DMS79 (cell line): ENCODE data around the gene SLC2A13.
"Not testable (repeated sequence)": the region's sequence is repeated elsewhere in the genome, so short reads cannot be mapped to it uniquely, and the experiment has no call there.

Source experiments
- DNase-seq: peaks from one replicate; lab custom pipeline; 2025; lab: John Stamatoyannopoulos, UW

Gene SLC2A13

DNA sequence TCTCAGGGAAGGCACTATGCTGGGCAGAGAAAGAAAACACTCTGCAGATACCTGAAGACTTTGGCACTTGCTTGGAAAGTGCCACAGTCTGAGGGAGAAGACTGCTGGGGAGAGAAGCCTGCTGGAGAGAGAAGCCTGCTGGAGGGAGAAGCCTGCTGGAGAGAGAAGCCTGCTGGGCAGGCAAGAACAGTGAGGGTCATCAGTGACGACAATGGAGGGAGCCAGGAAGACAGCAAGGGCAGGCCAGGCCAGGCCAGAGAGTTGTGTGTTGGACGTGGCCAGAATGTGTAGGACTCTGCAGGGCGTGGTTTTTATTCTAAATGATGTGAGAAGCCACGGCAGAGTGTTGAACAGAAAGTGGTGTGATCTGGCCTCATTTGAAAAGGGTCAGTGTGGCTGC, 301.0 kb downstream of the SLC2A13 start:
- no peak for DNase-seq

DNA sequence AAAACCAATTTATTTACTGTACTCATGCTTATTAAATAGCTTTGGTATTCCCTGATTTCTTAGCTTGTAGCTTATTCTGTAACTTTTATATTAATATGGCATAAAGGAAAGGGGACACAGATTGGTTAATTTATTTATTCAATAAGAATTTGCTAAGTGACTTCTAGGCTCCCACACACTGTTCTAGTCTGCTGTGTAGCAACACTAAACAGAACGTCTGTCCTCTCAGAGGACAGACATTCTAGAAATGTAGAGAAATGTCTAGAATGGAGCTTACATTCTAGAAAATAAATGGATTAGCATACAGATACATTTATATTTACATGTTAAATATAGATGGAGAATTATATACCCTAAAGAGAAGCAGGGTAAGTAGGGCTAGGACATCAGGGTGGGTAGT, 301.4 kb downstream of the SLC2A13 start:
- no peak for DNase-seq

DNA sequence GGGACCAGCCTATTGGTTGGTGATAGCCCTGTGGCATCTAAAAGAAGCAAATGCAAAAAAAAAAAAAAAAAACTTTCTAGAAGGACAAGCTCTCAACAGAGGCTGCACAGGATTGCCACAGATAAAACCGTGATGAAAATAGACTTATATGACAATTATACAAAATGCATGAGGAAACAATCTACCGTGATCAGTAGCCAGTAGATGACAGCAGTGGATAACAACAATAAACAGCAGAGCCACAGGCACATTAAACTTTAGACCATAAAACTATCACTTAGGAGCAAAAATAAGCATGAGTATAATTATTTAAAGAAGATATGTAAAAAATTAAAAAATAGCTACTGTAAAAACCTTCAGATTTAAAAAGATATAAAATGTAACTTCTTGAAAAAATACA, 302.7 kb downstream of the SLC2A13 start:
- no peak for DNase-seq

DNA sequence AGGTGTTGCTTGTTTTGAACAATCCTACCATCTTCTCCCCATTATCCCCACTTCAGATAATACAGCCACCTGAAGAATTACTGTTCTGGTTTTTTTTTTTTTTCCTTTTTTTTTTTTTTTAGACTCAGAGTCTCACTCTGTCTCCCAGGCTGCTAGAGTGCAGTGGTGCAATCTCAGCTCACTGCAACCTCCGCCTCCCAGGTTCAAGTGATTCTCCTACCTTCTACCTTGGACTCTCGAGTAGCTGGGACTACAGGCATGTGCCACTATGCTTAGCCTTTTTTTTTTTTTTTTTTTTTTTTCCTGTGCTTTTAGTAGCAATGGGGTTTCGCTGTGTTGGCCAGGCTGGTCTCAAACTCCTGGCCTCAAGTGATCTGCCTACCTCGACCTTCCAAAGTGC, 306.9 kb downstream of the SLC2A13 start:
- DNase-seq: no peak

DNA sequence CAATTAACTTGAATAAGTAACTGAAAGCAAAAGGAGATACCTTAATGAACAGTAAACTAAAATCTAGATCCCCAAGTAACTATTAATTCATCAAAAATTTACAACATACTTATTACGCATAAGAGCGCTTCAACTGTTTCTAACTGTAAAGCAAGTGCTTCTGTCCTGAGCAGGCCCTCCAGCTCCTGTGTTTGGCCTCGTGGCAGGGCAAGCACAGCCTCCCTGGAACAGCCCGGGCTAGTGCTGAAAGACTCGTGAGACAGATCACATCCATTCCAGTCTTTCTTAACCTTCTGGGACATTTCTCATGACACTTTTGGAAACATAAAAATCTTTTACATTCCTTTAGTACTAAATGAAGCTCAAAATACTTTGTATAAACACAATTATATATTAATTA, 307.5 kb downstream of the SLC2A13 start:
- no peak for DNase-seq

DNA sequence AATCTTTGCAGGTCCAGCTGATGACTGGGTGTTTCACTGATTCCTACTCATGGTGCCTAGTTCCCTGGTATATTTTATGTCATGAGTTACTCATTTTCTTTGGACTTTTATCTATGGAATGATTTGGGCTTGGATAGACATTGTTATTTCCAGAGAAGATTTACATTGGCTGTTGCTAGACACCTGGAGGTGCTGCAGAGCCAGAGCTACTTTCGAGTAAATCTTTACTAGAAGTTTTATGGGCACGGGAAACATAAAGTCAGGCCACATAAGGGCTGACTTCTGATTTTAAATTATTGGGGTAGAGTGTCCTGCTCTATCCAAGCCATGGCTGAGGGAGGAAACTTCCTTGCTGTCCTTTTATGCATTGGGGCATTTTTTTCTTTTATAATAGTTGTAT, 310.4 kb downstream of the SLC2A13 start:
- no peak for DNase-seq

DNA sequence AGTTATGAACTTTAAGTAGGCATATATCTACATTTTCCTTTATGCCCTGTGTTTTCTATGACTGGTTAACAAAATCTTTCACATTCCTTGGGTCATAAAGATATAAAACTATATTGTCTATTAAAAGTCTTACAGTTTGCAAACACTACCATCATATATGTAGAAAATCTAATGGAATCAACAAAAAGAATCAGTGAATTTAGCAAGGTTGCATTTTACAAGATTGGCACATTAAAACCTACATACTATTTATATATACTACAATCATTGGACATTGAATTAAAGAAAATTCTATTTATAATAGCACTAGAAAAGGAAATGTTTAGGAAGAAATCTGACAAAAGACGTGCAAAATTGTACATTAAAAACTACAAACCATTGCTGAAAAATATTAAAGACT, 312.9 kb downstream of the SLC2A13 start:
- DNase-seq: no peak

DNA sequence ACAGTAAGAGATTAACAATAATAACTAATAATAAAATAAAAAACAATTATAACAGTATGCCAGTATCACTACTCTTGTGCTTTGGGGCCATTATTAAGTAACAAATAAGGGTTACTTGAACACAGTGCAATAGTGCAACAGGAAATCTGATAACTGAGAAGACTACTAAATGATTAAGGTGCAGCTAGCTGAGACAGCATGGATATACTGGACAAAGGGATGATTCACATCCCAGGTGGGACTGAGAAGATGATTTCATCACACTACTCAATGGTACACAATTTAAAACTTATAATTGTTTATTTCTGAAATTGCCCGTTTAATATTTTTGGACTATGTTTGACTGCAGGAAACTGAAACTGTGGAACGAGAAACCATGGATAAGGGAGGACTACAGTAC, 317.6 kb downstream of the SLC2A13 start:
- DNase-seq: no peak

DNA sequence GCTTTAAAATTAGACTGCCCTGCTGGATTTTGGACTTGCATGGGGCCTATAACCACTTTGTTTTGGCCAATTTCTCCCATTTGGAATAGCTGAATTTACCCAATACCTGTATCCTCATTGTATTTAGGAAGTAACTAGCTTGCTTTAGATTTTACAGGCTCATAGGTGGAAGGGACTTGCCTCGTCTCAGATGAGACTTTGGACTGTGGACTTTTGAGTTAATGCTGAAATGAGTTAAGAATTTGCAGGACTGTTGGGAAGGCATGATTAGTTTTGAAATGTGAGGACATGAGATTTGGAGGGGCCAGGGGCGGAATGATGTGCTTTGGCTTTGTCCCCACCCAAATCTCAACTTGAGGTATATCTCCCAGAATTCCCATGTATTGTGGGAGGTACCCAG, 320.1 kb downstream of the SLC2A13 start:
- not testable (repeated sequence) for DNase-seq

DNA sequence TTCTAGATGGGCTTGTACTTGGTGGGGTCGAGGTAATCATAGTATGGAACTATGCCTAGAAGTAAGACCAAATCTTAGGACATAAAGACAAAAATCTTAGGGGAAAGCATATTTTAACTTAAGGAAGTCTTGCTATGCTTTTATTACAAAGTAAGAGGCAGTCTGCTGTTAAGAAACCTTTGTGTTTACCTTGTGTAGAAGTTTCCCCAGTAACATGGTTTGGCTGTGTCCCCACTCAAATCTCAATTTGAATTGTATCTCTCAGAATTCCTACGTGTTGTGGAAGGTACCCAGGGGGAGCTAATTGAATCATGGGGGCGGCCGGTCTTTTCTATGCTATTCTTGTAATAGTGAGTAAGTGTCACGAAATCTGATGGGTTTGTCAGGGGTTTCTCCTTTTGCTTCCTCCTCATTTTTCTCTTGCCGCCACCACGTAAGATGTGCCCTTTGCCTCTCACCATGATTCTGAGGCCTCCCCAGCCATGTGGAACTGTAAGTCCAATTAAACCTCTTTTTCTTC, 323.8 kb downstream of the SLC2A13 start:
- DNase-seq: no peak

DNA sequence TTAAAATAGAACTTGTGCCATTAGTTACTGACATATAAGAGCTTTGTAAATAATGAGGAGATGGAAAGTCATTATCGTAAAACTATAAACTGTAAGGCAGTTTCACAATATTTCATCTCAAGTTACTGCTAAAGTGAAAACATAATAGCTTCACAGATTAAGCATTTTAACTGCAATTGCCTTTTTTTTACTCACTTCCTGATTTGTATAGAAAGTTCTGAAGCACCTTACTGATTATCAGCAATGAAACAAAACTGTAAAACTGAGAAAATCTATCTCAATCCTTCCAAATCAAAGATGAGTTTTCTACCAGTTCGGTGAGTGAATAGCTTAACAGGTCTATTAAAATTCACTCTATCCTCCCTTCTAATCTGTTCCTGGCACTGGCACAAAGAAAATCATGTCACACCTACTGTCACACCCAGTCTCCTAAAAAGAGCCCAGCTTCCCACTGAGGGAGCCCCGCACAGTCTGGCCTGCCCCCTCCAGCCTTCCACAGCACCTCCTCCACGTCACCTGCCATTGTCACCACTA, 324.9 kb downstream of the SLC2A13 start:
- DNase-seq: no peak

DNA sequence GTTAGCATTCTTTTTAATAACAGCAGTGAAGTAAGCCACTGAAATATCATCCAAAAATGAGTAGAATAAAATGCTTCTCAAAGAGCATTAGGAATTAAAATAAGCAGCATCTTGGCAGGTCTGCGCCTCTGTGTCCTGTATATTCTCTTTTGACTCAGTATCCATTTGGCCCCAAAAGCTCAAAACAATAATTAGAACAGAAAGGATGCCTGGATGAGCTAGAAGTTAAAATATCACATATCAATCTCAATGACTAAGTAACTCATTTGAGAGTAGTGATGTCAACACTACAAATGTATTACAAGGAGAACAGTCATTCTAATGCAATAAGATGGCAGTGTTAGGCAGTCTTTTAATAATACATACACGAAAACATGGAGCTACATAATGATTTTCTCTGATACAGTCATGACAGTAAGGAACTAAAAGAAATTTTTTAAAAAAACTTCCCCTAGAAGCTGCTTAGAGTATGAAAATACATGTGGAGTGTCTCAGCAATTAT, 325.4 kb downstream of the SLC2A13 start:
- DNase-seq: no peak

DNA sequence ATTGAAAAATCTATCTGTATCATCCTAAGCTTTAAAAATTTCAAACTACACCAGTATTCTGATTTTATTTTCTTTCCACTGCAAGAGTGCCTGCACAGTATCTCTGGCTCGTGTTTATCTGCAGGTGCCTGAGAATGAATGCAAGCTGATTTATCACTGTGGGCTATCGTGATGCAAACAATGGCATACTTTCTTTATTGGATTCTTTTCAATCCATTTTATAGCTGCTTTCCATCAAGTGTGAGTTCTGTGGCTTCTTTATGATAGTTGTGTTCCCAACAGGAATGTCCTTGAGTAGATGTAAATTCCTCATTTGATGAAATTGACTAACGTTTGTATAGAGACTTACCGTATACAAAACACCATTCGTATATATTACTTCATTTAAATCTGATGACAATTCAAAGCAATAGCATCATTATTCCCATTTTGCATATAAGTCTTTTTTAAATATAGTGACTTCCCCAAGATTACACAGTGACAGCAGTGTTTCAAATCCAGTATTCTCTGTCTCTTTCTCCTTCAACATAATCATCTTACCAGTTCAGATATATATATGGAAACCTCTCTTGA, 326.0 kb downstream of the SLC2A13 start:
- no peak for DNase-seq

DNA sequence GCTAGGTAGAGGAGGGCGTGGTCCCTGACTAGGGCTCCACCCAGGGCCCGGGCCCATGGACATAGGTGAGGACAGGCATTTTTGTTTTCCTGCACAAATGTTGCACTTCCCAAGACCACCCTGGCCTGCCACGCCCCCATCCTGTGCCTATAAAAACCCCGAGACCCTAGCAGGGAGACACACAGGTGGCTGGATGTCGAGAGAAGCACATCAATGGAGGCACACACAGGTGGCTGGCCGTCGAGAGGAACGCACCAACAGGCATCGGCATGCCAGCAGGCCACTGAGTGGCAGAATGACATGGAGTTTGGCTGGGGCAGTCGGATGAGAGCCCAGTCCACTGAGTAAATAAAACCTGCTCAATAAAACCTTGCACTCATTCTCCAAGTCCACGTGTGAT, 328.4 kb downstream of the SLC2A13 start:
- no peak for DNase-seq

DNA sequence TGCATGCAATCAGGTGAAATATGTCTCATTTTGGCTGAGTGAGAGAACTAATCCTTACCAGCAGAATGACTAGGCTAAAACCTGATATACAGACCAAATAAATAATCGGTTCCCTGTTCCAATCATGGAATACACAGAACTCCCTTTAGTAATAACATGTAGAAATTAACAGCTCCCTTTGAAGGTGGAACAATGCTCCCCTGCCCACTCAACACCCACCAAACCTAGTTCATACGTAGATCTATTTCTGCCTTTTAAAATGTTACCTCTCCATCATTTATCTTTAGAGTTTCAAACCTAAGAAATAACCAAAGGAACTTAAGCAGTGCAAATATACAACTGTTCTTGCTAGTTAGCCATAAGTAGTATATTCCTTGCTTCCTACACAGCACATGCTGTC, 332.6 kb downstream of the SLC2A13 start:
- DNase-seq: no peak

DNA sequence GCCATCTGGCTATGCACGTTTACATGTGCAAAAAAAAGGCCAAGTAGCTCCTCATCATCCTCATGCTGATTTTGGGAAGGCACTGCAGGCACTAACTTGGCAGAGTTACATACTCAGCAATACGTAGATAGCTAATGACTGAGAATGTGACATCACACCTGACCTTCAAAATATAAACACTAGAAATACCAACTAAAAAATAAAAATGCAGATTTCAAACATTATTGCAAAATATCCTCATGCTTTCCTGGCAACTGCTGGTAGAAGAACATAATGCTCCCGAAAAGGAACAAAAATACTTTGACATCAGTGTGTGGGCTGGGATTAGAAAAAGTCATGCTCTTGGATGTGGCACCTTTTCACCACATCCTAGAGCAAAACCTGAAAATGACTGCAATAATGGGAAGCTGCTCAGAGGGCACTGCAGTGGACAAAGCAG, 333.0 kb downstream of the SLC2A13 start:
- no peak for DNase-seq

DNA sequence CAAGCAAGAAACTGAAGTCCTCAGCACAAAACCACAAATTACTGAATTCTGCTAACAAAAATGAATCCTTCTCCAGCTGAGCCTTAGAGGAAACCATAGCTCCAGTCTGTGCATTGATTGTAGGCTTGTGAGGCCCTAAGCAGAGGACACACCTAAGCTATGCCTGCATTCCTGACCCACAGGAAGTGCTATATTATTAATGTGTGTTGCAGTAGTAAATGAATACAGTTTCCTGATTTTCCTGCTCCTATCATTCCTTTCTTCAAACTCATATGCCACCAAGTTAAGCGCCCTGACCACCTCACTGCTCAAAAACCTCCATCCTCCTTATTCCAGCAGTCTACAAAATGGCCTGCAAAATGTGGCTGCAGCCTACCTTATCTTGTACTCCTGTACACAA, 334.4 kb downstream of the SLC2A13 start:
- no peak for DNase-seq

DNA sequence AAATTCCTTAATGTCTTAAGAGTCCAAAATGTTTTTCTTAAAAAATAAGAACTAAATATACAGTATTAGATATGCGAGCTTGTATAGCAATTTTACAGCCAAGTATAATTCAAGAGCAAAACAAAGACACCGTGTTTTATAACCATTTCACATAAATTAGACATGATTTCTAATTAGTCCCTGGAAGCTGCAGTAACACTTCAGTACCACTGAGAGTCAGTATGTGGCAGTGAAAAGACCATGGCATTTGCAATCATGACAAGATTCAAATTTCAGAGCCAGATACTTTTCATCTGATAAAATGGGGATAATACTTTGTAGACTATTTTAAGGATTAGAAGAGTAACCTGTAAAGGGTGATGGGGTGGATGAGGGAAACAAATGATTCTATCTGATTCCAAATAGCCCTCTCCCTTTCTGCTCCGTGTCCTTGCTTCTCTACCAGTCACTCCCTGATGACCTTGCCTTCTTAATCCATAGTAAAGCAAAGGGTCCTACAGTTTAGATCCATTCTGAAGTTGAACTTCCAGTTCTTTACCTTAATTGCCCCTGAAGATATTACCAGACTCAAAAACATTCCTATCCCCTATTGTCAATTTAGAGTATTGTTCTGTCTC, 340.8 kb downstream of the SLC2A13 start:
- DNase-seq: no peak

DNA sequence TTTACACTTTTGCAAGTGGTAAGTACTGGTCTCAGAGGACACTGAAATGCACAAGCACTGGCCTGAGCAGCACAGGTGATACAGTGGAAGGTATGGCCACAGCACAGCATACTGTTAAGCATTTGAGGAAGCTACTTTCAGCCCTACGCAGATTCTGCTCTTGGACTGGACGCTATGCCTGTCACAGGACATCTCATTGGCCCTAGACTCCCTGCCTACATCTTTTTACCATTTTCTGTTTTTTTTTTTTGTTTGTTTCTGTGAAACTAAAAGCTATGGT, 342.1 kb downstream of the SLC2A13 start:
- DNase-seq: no peak

DNA sequence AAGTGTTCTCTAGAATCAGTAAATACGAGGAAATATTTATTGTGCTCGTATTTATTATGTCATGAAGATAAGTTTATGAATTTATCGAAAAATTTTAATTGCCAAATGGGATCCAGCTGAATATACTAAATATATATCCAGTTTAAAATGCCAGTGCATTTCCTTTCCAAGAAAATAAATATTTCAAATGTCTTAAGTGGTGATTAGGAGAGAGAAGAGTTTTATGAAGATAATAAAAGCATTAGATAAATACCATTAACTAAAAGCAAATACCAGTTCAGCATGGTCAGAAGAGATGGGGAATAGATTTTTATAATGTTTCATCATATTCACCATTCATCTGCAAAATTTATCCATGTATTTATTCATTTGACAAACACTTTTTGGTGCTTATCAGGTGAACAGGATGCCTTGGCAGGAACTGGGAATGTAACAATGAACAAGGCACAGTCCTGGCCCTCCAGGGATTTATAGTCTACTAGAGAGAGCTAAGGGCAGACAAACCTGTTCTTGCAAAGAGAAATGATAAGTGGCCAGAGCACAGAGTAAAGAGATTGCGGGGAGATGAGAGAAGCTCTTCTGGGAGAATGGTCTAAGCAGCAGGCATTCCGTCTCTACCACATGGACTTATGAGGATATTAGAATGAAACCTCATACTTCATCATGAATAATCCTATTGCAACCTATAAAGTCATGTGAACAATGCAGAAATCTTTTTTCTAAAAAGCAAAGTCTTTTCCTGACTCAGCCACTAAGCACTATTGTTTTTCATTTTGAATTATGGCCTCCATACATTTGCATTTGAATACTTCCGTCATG, 342.6 kb downstream of the SLC2A13 start:
- no peak for DNase-seq

DNA sequence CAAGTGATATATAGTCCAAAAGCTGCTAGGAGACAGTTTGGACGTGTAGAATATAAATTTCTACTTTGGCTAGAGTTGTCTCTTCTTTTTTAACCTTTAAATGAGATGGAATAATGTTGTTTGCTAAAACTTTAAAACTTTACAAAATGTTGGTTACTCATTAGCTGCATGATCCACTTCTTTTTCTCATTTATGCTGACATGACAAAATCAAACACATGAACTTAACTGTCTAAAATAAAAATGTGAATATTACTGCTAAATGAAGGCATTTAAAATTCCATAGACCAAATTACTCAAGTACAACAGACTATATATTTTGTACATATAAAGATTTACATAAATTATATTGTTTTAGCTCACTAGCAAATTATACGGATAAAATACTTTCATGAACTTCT, 350.4 kb downstream of the SLC2A13 start:
- DNase-seq: no peak

DNA sequence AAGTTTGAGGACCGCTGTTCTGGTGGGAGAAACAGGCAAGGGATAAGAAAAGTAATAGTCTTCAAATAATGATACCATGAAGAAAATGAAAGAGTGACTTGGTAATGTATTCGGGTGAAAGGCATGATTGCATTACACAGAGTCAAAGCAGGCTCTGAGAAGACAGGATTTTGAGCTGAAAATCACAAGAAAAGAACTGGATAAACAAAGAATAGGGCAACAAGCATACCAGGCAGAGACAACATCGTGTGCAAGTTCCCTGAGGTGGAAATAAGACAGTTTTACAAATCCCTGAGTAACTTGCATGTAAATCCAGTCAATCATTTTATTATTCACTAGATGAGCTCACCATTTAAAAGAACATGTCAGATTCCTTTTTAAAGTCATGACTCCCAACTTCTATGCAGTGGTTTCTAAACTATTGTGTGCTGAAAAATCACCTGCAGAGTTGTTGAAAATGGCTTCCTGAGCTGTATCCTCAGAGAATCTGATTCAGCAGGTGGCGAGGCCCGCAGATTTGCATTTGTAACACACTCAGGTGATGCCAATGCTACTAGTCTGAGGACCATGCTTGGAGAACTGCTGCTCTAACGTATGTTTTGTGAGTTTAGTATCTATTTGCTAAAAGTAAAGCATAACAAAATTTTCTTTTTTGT, 353.3 kb downstream of the SLC2A13 start:
- no peak for DNase-seq
